ENCODE results near the gene HSF5.

HSF5 gene

DNA sequence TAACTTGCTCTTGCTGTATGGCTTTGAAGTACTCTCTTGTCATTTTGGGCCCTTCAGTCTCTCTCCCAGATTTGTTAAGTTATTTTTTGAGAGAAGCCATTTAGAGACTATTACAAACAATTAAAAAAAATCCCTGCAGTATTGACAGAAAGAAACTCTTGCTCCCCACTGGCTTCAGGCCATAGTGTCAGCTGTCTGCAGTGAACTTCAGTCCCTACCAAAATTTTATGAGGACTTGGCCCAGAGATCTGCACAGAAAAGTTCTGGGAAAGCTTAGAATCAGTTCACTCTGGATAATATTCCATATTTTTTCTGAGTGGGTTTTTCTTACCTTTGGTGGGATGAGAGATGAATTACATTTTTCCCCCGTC lies 105.4 kb downstream of the HSF5 start:
- Histone ChIP-seq H3K9me3 (ENCODE audit: control insufficient read depth, low read length) (no peaks in the 10 kb centered on the region), H3K4me3 (ENCODE audit: insufficient read depth in 1 of 2, low read depth in 1 of 2, low read length in 2 of 2) (no peak overlapping the region), H2BK12ac (ENCODE audit: low read length in 2 of 2) (no peak overlapping the region), H2AFZ (ENCODE audit: low read depth, low read length) (no peak overlapping the region), H2BK120ac (ENCODE audit: low read depth, low read length) (no peak overlapping the region), H2BK5ac (ENCODE audit: low read depth, low read length, poor library complexity, severe bottlenecking) (no peak overlapping the region), H3K4me1 (ENCODE audit: control insufficient read depth, insufficient read depth, low read depth, low read length) (peaks cover 7% of the 10 kb centered on the region), H3K27me3 (ENCODE audit: control insufficient read depth in 1 of 2, insufficient read depth in 1 of 2, low read length in 2 of 2) (peaks cover 19 to 23% of the 10 kb centered on the region in 2 experiments), H3K9ac (ENCODE audit: low read length) (no peak overlapping the region), H3K4ac (ENCODE audit: low read depth in 1 of 2, low read length in 2 of 2) (no peak overlapping the region), H3K14ac (ENCODE audit: low read length in 2 of 2) (no peak overlapping the region), H3K23ac (ENCODE audit: low read length in 2 of 2) (no peak overlapping the region), H3K4me2 (ENCODE audit: low read length, poor library complexity, severe bottlenecking) (no peak overlapping the region), H3K18ac (ENCODE audit: low read depth in 1 of 2, low read length in 2 of 2) (no peak overlapping the region), H4K91ac (ENCODE audit: low read length) (no peak overlapping the region), H3K79me1 (replicated peaks; ENCODE audit: low read length, poor library complexity, severe bottlenecking) (no peaks in the 10 kb centered on the region), H2BK15ac (ENCODE audit: low read depth, poor library complexity, severe bottlenecking) (no peak overlapping the region), H3K36me3 (ENCODE audit: control insufficient read depth in 1 of 2, insufficient read depth in 2 of 2, low read depth in 1 of 2, low read length in 2 of 2) (no peaks in the 10 kb centered on the region), H3K27ac (ENCODE audit: low read length, poor library complexity, severe bottlenecking) (no peak overlapping the region), H4K8ac (ENCODE audit: low read length) (no peak overlapping the region), H2AK5ac (ENCODE audit: low read length, severe bottlenecking) (no peak overlapping the region)
- no peak for DNase-seq
- WGBS = 86% methylated on average over 1 of the region's 1 CpG

DNA sequence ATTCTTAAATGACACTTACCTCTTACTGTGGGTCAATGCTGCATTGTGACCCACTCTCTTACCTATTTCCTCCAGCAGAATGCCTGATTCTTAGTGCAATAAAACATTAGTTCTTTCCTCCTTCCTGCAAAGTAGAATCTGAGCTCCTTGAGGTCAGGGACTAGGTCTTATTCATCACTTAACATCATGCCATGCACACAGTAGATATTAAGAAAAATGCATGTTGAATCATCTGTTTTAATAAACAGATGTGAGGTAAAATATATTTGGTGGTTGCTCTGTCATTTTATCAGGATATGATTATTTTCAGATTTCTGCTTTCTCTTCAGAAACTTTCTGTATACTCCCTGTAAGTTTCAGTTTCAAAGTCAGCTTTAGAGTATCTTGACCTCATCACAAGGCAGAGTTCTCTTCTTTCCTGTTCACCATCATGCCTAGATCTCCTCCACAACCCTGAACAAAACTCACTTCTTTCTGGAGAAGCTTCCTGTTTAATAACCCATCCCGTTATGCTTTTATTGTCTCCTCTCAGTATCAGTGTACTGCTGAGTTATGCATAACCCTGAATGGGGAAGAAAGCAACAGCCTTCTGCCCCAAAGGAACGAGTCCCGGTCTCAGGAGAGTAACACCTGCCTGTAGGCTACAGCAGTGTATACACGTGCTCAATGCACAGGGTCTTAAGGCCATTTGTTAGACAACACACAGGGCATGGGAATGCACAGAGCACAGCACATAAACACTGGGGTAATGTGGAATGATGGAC lies 105.9 kb downstream of the HSF5 start:
- no peak overlapping the region for H2AFZ ChIP-seq (ENCODE audit: low read depth, low read length)
- no peak overlapping the region for H3K4me3 ChIP-seq (ENCODE audit: insufficient read depth in 1 of 2, low read depth in 1 of 2, low read length in 2 of 2)
- peak overlapping the region; percentile 11 for H3K27ac ChIP-seq (ENCODE audit: low read length, poor library complexity, severe bottlenecking)
- H4K91ac ChIP-seq (ENCODE audit: low read length) = no peak overlapping the region
- WGBS = 68% methylated on average over 4 of the region's 4 CpGs
- no peak overlapping the region for H3K4ac ChIP-seq (ENCODE audit: low read depth in 1 of 2, low read length in 2 of 2)
- H3K79me1 ChIP-seq (replicated peaks; ENCODE audit: low read length, poor library complexity, severe bottlenecking) = no peaks in the 10 kb centered on the region
- no peak overlapping the region for H3K18ac ChIP-seq (ENCODE audit: low read depth in 1 of 2, low read length in 2 of 2)
- no peaks in the 10 kb centered on the region for H3K9me3 ChIP-seq (ENCODE audit: control insufficient read depth, low read length)
- H4K8ac ChIP-seq (ENCODE audit: low read length) = no peak overlapping the region
- H3K36me3 ChIP-seq (ENCODE audit: control insufficient read depth in 1 of 2, insufficient read depth in 2 of 2, low read depth in 1 of 2, low read length in 2 of 2) = no peaks in the 10 kb centered on the region
- no peak overlapping the region for H3K4me2 ChIP-seq (ENCODE audit: low read length, poor library complexity, severe bottlenecking)
- no peak overlapping the region for H3K14ac ChIP-seq (ENCODE audit: low read length in 2 of 2)
- peaks cover 7% of the 10 kb centered on the region for H3K4me1 ChIP-seq (ENCODE audit: control insufficient read depth, insufficient read depth, low read depth, low read length)
- H2BK12ac ChIP-seq (ENCODE audit: low read length in 2 of 2) = no peak overlapping the region
- no peak overlapping the region for H2BK15ac ChIP-seq (ENCODE audit: low read depth, poor library complexity, severe bottlenecking)
- H3K9ac ChIP-seq (ENCODE audit: low read length) = no peak overlapping the region
- H2AK5ac ChIP-seq (ENCODE audit: low read length, severe bottlenecking) = no peak overlapping the region
- DNase-seq = no peak
- no peak overlapping the region for H2BK5ac ChIP-seq (ENCODE audit: low read depth, low read length, poor library complexity, severe bottlenecking)
- no peak overlapping the region for H2BK120ac ChIP-seq (ENCODE audit: low read depth, low read length)
- H3K27me3 ChIP-seq (ENCODE audit: control insufficient read depth in 1 of 2, insufficient read depth in 1 of 2, low read length in 2 of 2) = peaks cover 17 to 21% of the 10 kb centered on the region in 2 experiments
- H3K23ac ChIP-seq (ENCODE audit: low read length in 2 of 2) = no peak overlapping the region

- Histone ChIP-seq H2BK15ac (ENCODE audit: low read depth, poor library complexity, severe bottlenecking) (no peak overlapping the region), H2BK12ac (ENCODE audit: low read length in 2 of 2) (no peak overlapping the region), H4K91ac (ENCODE audit: low read length) (no peak overlapping the region), H3K4me3 (ENCODE audit: insufficient read depth in 1 of 2, low read depth in 1 of 2, low read length in 2 of 2) (no peak overlapping the region), H3K9ac (ENCODE audit: low read length) (no peak overlapping the region), H3K27ac (ENCODE audit: low read length, poor library complexity, severe bottlenecking) (peak overlapping the region; percentile 21), H2AK5ac (ENCODE audit: low read length, severe bottlenecking) (no peak overlapping the region), H3K9me3 (ENCODE audit: control insufficient read depth, low read length) (no peaks in the 10 kb centered on the region), H3K79me1 (replicated peaks; ENCODE audit: low read length, poor library complexity, severe bottlenecking) (no peaks in the 10 kb centered on the region), H3K23ac (ENCODE audit: low read length in 2 of 2) (no peak overlapping the region), H3K4me1 (ENCODE audit: control insufficient read depth, insufficient read depth, low read depth, low read length) (peaks cover 7% of the 10 kb centered on the region), H3K18ac (ENCODE audit: low read depth in 1 of 2, low read length in 2 of 2) (no peak overlapping the region), H2BK5ac (ENCODE audit: low read depth, low read length, poor library complexity, severe bottlenecking) (no peak overlapping the region), H3K14ac (ENCODE audit: low read length in 2 of 2) (no peak overlapping the region), H3K27me3 (ENCODE audit: control insufficient read depth in 1 of 2, insufficient read depth in 1 of 2, low read length in 2 of 2) (peaks cover 13 to 21% of the 10 kb centered on the region in 2 experiments), H3K4me2 (ENCODE audit: low read length, poor library complexity, severe bottlenecking) (no peak overlapping the region), H3K4ac (ENCODE audit: low read depth in 1 of 2, low read length in 2 of 2) (no peak overlapping the region), H4K8ac (ENCODE audit: low read length) (no peak overlapping the region), H2BK120ac (ENCODE audit: low read depth, low read length) (no peak overlapping the region), H3K36me3 (ENCODE audit: control insufficient read depth in 1 of 2, insufficient read depth in 2 of 2, low read depth in 1 of 2, low read length in 2 of 2) (no peaks in the 10 kb centered on the region), H2AFZ (ENCODE audit: low read depth, low read length) (no peak overlapping the region)
- no peak for DNase-seq
- whole genome bisulfite sequencing = 55% methylated on average over 2 of the region's 3 CpGs
Observed at GRCh38 chr17:58381124-58382035, 106.8 kb downstream of the HSF5 start.
